ENCODE results near the gene ZNF84. TPM values are rescaled to one million over a fixed set of nuclear protein-coding genes. Genes with fewer than 3 reads are reported as not detected.

ZNF84 gene
- total RNA-seq, 2 experiments from 2014 or later, result 26.9 to 37.9 TPM

DNA sequence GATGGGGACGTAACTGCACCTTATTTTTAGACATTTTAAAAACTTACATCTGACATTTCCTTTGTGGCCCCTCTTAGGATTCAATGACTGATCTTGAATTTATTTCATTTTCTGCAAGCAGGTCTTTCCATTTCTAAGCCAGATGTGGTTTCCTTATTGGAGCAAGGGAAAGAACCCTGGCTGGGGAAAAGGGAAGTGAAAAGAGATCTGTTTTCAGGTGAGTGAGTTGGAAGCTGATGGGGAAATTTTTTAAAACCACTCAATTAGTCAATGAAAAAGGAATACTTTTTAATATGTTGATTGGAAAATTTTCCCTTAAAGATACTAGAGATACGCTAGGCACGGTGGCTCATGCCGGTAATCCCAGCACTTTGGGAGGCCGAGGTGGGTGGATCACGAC, 46.0 kb downstream of the ZNF84 start:
- DNase-seq (ENCODE audit: low spot score), result no peak
- TF ChIP-seq EZH2phosphoT487 (IDR thresholded peaks at IDR 0.05; ENCODE audit: borderline replicate concordance, low read depth, low read length), result no peak
- TF ChIP-seq, protein P1, sequence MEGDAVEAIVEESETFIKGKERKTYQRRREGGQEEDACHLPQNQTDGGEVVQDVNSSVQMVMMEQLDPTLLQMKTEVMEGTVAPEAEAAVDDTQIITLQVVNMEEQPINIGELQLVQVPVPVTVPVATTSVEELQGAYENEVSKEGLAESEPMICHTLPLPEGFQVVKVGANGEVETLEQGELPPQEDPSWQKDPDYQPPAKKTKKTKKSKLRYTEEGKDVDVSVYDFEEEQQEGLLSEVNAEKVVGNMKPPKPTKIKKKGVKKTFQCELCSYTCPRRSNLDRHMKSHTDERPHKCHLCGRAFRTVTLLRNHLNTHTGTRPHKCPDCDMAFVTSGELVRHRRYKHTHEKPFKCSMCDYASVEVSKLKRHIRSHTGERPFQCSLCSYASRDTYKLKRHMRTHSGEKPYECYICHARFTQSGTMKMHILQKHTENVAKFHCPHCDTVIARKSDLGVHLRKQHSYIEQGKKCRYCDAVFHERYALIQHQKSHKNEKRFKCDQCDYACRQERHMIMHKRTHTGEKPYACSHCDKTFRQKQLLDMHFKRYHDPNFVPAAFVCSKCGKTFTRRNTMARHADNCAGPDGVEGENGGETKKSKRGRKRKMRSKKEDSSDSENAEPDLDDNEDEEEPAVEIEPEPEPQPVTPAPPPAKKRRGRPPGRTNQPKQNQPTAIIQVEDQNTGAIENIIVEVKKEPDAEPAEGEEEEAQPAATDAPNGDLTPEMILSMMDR (conservative IDR thresholded peaks at IDR 0.05; ENCODE audit: low read length), result no peak
- Histone ChIP-seq H4K20me1 (ENCODE audit: insufficient read depth, low read length) (no peaks in the 10 kb centered on the region), H3K4me1 (ENCODE audit: insufficient read depth, low read length, poor library complexity, severe bottlenecking) (peaks cover 15% of the 10 kb centered on the region), H2AFZ (ENCODE audit: low read length) (no peak overlapping the region), H3K9me2 (ENCODE audit: insufficient read depth, low read length) (no peaks in the 10 kb centered on the region), H3K36me3 (ENCODE audit: insufficient read depth, low read length) (peaks cover 68% of the 10 kb centered on the region), H3K79me2 (ENCODE audit: insufficient read depth, low read depth, low read length) (peaks cover 9% of the 10 kb centered on the region; the same call in 1 of the 2 replicates), H3K27ac (ENCODE audit: low read depth, low read length, poor library complexity, severe bottlenecking) (no peak overlapping the region), H3K4me3 (ENCODE audit: low read depth, low read length, poor library complexity, severe bottlenecking) (no peak overlapping the region), H3K4me2 (ENCODE audit: low read length) (no peak overlapping the region), H3K9me3 (ENCODE audit: low read length) (peaks cover 68% of the 10 kb centered on the region)
- no TSS peak for BruUV-seq (replicated peaks)
- ChIA-PET CTCF (ENCODE audit: unreplicated experiment) (no interaction called here), POLR2A (interaction anchor here (0.8 kb wide), 1 partner anchor 134 kb away, joined by 3 read pairs; no protein-coding TSS in a partner anchor)
- intact Hi-C loops (cut with micrococcal nuclease; ENCODE audit: unreplicated experiment), result no loop called here

DNA sequence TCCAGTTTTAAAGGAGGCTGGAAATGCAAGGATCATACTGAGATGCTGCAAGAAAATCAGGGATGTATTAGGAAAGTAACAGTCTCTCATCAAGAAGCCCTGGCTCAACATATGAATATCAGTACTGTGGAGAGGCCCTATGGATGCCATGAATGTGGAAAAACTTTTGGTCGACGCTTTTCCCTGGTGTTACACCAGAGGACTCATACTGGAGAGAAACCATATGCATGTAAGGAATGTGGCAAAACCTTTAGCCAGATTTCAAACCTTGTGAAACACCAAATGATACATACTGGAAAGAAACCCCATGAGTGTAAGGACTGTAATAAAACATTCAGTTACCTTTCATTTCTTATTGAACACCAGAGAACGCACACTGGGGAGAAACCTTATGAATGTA, 68.3 kb downstream of the ZNF84 start:
- ChIA-PET POLR2A (no interaction called here), CTCF (ENCODE audit: unreplicated experiment) (no interaction called here)
- Histone ChIP-seq H3K4me3 (ENCODE audit: low read depth, low read length, poor library complexity, severe bottlenecking) (no peak overlapping the region), H3K4me1 (ENCODE audit: insufficient read depth, low read length, poor library complexity, severe bottlenecking) (no peaks in the 10 kb centered on the region), H3K36me3 (ENCODE audit: insufficient read depth, low read length) (peaks cover 82% of the 10 kb centered on the region), H3K4me2 (ENCODE audit: low read length) (no peak overlapping the region), H3K79me2 (ENCODE audit: insufficient read depth, low read depth, low read length) (no peaks in the 10 kb centered on the region), H2AFZ (ENCODE audit: low read length) (no peak overlapping the region), H3K9me2 (ENCODE audit: insufficient read depth, low read length) (no peaks in the 10 kb centered on the region), H3K27ac (ENCODE audit: low read depth, low read length, poor library complexity, severe bottlenecking) (no peak overlapping the region), H4K20me1 (ENCODE audit: insufficient read depth, low read length) (no peaks in the 10 kb centered on the region), H3K9me3 (ENCODE audit: low read length) (peaks cover 82% of the 10 kb centered on the region)
- no peak for TF ChIP-seq EZH2phosphoT487 (IDR thresholded peaks at IDR 0.05; ENCODE audit: borderline replicate concordance, low read depth, low read length)
- TF ChIP-seq, protein P1 (conservative IDR thresholded peaks at IDR 0.05; ENCODE audit: low read length), result no peak
- intact Hi-C loops (cut with micrococcal nuclease; ENCODE audit: unreplicated experiment), result no loop called here
- BruUV-seq (replicated peaks), result no TSS peak
- no peak for DNase-seq (ENCODE audit: low spot score)

DNA sequence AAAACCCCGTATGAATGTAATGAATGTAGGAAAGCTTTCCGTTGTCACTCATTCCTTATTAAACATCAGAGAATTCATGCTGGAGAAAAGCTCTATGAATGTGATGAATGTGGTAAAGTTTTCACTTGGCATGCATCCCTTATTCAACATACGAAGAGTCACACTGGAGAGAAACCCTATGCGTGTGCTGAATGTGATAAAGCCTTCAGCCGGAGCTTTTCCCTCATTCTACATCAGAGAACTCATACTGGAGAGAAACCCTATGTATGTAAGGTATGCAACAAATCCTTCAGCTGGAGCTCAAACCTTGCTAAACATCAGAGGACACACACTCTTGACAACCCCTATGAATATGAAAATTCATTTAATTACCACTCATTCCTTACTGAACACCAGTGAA, 68.9 kb downstream of the ZNF84 start:
- POLR2A ChIA-PET, result no interaction called here
- H3K36me3 ChIP-seq (ENCODE audit: insufficient read depth, low read length), result peaks cover 76% of the 10 kb centered on the region

More for the DNA sequence above, 68.9 kb downstream of the ZNF84 start:
- CTCF ChIA-PET (ENCODE audit: unreplicated experiment), result no interaction called here
- BruUV-seq (replicated peaks), result no TSS peak
- no peaks in the 10 kb centered on the region for H3K4me1 ChIP-seq (ENCODE audit: insufficient read depth, low read length, poor library complexity, severe bottlenecking)
- no peaks in the 10 kb centered on the region for H4K20me1 ChIP-seq (ENCODE audit: insufficient read depth, low read length)
- H3K4me3 ChIP-seq (ENCODE audit: low read depth, low read length, poor library complexity, severe bottlenecking), result no peak overlapping the region
- TF ChIP-seq, protein P1 (conservative IDR thresholded peaks at IDR 0.05; ENCODE audit: low read length), result no peak
- TF ChIP-seq EZH2phosphoT487 (IDR thresholded peaks at IDR 0.05; ENCODE audit: borderline replicate concordance, low read depth, low read length), result no peak
- no peak overlapping the region for H3K27ac ChIP-seq (ENCODE audit: low read depth, low read length, poor library complexity, severe bottlenecking)
- DNase-seq (ENCODE audit: low spot score), result no peak
- H3K79me2 ChIP-seq (ENCODE audit: insufficient read depth, low read depth, low read length), result no peaks in the 10 kb centered on the region
- intact Hi-C loops (cut with micrococcal nuclease; ENCODE audit: unreplicated experiment), result no loop called here
- no peaks in the 10 kb centered on the region for H3K9me2 ChIP-seq (ENCODE audit: insufficient read depth, low read length)
- peaks cover 81% of the 10 kb centered on the region for H3K9me3 ChIP-seq (ENCODE audit: low read length)
- H2AFZ ChIP-seq (ENCODE audit: low read length), result no peak overlapping the region
- no peak overlapping the region for H3K4me2 ChIP-seq (ENCODE audit: low read length)

Measured in OCI-LY7 (cell line).